ENCODE measurements around the gene LPAR5.

The LPAR5 gene

GRCh38 chr12:6638305-6638704, 2.5 kb upstream of the LPAR5 start:
- peak; percentile 70 to 83 (median 81) for DNase-seq

DNA sequence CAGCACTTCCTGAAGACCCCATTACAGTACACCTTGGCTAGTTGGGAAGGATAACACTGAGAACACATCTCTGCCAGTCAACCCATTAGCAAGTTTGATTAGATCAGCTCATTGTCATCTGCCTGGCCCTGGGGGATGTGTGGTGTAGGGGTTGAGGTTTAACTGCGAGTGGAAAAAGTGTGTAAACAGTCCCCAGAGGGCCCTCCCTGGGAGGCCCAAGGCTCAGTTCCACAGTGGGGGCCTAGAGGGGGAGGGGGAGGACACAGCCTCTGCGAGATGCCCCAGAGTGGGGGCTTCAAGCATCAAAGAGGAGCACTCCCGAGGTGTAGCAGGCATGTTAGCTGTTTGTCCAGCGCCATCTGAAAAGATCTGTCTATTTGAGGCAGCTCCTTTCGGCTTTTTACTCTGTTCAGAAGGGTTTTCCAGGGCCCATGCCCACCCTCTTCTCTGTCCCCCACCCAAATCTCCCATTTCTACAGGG, 344 bp downstream of the LPAR5 start:
- no peak for DNase-seq

DNA sequence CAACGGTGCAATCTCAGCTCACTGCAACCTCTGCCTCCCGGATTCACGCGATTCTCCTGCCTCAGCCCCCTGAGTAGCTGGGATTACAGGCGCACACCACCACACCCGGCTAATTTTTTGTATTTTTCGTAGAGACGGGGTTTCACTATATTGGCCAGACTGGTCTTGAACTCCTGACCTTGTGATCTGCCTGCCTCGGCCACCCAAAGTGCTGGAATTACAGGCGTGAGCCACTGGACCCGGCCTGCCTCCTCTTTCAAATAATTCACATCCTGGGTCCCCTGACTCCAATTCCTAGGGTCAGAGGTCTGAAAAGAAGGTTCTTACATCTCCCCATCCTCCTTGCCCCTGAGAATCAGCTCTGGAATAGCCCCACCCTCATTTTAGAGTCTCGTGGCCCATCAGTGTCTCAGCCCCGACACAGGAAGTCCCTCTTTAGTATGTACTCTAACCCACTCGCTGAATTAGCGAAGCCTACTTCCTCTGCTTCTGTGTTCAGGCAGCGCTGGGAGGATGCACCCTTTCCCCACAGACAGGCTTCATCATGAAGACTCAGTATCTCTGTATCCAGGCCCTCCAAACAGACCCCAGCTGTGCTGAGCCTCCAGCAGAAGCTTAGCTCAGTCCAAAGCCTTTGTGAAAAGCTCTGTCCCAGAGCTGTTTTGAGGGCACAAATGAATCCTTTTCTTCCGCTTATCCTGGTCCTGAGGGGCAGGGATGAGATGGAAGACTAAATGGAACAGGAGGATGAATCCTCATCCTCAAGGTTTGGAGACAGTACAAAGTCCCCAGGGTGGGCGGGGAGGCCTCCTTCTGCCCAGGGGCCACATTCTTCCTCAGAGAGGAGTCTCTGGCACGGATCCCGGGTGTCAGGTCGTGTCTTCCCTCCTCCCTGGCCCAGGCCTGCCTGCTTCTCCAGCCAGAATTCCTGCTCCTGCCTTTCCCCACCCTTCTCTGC, 3.5 kb downstream of the LPAR5 start:
- DNase-seq: peak; percentile 62 to 83 (median 77)

DNA sequence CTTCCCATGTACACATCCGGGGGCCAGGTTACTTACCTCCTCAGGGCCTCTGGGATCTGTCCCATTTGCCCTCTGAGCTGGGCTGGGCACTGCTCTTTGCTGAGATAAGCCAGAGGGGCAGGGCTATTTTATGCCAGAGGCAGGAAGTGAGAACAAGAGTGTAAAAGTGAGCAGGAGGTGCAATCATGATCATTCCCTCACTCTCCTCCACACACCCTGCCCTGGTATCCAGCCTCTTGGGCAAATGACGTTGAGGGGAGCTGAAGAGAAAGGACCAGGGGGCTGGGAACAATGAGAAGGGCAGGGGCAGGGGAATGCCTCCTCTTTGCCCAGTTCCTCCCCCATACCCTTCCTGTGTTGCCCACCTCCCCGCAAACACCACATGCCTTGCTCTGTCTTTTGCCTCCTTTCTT, 4.2 kb downstream of the LPAR5 start:
- no peak for DNase-seq

GRCh38 chr12:6630736-6631135, 5.0 kb downstream of the LPAR5 start:
- no peak for DNase-seq

GRCh38 chr12:6627616-6628015, 8.1 kb downstream of the LPAR5 start:
- DNase-seq: peak in 1 of 4 experiments; percentile 28

DNA sequence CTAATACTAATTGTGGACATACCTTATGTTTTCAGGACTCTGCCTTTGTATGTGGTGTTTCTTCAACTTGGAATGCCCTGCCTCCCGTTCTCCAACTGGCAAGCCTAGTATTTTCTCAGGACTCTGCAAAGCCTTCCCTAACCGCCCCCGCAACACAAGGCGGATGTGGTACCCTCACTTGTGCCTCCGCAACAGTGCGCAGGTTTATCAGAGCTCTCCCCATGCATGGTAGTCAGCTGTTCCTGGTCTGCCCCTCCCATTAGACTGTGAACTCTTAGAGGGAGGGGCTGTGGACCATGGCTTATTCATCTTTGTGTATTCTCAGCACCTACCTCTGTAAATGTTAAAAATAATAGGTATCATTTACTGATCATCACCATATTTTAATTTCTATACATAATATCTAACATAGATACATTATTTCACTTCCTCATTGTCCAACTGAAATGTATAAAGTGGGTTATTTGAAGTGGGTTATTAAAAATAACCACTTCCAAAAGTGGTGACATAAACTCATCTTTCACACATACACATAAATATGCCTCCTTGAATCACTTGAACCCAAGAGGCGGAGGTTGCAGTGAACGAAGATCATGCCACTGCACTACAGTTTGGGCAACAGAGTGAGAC, 9.0 kb downstream of the LPAR5 start:
- DNase-seq: no peak

DNA sequence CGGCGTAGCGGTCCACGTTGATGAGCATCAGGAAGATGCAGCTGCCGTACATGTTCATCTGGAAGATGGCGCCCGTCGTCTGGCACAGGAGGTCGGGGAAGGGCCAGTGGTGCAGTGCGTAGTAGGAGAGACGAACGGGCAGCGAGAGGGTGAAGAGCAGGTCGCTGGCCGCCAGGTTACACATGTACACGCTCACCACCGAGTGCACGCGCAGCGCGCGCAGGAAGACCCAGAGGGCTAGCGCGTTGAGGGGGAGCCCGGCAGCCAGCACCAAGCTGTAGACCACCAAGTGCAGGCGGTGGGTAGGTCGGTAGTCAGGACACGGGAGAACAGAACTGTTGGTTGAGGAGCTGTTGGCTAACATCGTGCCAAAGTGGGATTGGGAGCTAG, 14.9 kb downstream of the LPAR5 start:
- DNase-seq: no peak

GRCh38 chr12:6620137-6620884, 15.4 kb downstream of the LPAR5 start:
- DNase-seq: peak; percentile 82 to 91 (median 86)

GRCh38 chr12:6618483-6619225, 17.1 kb downstream of the LPAR5 start:
- DNase-seq: peak; percentile 44 to 73 (median 62)

DNA sequence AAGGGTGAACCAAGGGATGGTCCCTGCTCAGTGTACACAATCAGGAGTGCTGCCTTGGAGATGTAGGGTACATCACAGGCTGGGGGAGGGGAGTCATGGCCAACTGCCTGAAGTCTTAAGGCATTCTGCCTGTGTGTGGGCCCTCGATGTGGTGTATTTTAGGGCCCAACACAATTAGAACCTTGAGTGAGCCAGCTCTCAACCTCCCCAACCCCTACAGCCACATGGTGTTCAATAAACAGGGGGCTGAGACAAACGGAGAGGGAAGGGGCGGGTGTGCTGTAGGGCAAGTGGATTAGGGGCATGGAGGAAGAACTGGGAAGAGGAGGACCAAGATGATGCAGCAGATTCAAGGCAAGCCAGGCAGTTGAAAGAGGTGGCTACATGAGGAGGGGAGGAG, 20.0 kb downstream of the LPAR5 start:
- no peak for DNase-seq

DNA sequence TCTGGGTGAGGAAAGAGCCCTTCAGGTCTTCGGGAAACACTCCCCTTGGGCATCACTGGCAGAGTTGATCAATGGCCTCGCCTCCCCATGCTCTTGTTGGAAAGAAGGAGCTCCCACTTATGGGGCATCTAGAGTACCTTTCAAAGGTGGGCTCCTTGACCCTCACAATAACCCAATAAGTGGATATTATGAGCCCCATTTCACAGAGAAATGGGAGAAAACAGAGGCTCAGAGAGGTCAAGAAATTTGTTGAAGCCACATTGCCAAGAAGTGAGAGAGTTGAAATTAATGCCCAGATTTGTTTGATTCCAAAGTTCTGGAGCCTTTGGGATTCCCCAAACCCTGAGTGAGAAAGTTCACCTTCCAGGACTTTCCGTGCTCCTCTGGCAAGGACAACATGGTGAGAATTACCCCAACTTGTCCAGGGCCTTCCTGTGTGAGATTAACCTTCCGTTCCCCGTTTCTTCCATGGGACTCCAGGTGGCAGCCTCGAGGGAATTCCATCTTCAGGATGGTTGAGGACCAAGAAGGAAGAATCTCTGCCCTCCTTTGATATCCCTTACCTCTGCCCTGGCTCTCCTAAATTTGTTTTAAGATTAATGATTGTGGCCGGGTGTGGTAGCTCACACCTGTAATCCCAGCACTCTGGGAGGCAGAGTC, 21.1 kb downstream of the LPAR5 start:
- DNase-seq: no peak

GRCh38 chr12:6613776-6614512, 21.8 kb downstream of the LPAR5 start:
- peak; percentile 91 to 95 (median 94) for DNase-seq

DNA sequence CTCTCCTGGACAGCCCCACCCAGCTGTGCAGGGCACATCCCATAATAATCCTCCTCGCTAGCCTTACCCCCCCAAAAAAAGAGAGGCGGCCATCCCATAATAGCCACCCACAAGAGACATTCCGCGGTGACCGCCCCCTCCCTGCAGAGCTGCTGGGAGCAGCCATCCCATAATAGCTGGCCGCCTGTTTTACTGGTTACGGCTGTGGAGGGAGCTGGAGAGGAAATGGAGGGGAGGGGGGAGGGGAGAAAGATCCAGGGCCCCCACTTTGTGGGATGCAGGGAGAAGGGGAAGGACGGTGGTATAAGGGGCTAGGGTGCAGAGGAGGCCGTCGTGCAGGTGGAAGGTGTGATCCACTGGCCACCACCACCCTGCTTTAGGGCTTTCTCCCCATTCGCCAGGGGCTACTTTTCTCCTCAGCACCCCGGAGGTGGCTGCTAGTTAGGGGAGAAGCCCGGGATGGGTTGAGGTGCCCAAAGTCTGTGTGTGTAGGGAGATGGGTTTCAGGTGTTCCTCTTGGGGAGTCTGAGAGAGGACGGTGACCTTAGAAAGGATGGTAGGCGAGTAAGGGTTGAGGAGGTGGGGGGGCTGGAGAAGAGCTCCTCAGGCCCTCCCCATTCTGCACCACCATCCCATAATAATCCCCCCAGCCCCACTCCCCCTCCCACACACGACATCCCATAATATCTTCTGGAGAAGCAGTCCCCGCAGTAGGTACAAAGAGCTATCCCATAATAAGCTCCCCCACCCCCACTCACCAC, 22.6 kb downstream of the LPAR5 start:
- peak; percentile 44 to 72 (median 58) for DNase-seq

DNA sequence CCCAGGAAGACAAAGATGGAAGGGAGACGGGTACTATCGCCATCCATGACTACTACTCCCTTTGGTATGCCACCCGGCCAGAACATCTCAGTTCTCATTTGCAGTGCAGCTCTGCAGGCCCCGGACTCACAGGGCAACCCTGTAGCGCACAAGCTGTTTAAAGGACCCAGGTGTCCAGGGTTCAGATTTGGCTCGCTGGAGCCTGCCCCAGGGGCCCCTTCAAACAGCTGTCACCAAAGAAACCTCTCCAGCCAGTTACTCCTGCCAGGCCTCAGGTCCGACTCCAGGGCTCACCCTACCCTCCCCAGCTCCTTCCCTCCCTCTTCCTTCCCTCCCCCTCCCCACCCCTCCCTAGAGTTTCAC, 23.1 kb downstream of the LPAR5 start:
- no peak for DNase-seq

GRCh38 chr12:6612247-6612646, 23.5 kb downstream of the LPAR5 start:
- no peak for DNase-seq

- peak in 1 of 4 experiments; percentile 23 for DNase-seq
Measured at GRCh38 chr12:6608592-6609281, 27.0 kb downstream of the LPAR5 start.

GRCh38 chr12:6607751-6608591, 27.8 kb downstream of the LPAR5 start:
- peak; percentile 28 to 53 (median 45) for DNase-seq
